ENCODE data around the gene KRT9.

The KRT9 gene

GRCh38 chr17:41527063-41528023 is 44.5 kb downstream of the KRT9 start:
- peak overlapping the region; percentile 74 for H2AFZ ChIP-seq
- no peaks in the 10 kb centered on the region for H3K9me3 ChIP-seq (ENCODE audit: control insufficient read depth, low read length)
- peak overlapping the region; percentile 85 for H3K27ac ChIP-seq
- H3K4me1 ChIP-seq = peaks cover 21% of the 10 kb centered on the region
- peak overlapping the region; percentile 88 for H3K9ac ChIP-seq
- no peaks in the 10 kb centered on the region for H3K79me2 ChIP-seq
- H3K4me3 ChIP-seq (ENCODE audit: low read depth, low read length) = peak overlapping the region; percentile 70
- no peak for TF ChIP-seq CTCF (IDR thresholded peaks at IDR 0.05)
- H3K27me3 ChIP-seq (ENCODE audit: control insufficient read depth, insufficient read depth, low read length) = no peaks in the 10 kb centered on the region
- H3K4me2 ChIP-seq (ENCODE audit: low read length) = peak overlapping the region; percentile 93
- H3K36me3 ChIP-seq (ENCODE audit: control insufficient read depth, insufficient read depth, low read length) = no peaks in the 10 kb centered on the region

- no peaks in the 10 kb centered on the region for H3K9me3 ChIP-seq (ENCODE audit: control insufficient read depth, low read length)
- no peak overlapping the region for H3K4me3 ChIP-seq (ENCODE audit: low read depth, low read length)
- peaks cover 10% of the 10 kb centered on the region for H3K4me1 ChIP-seq
- no peaks in the 10 kb centered on the region for H3K79me2 ChIP-seq
- no peak overlapping the region for H2AFZ ChIP-seq
- H3K27me3 ChIP-seq (ENCODE audit: control insufficient read depth, insufficient read depth, low read length) = no peaks in the 10 kb centered on the region
- no peak overlapping the region for H3K4me2 ChIP-seq (ENCODE audit: low read length)
- no peaks in the 10 kb centered on the region for H3K36me3 ChIP-seq (ENCODE audit: control insufficient read depth, insufficient read depth, low read length)
- H3K9ac ChIP-seq = no peak overlapping the region
- no peak for TF ChIP-seq CTCF (IDR thresholded peaks at IDR 0.05)
- no peak overlapping the region for H3K27ac ChIP-seq
Observed at GRCh38 chr17:41524261-41524660, 47.6 kb downstream of the KRT9 start.

GRCh38 chr17:41523787-41524186 is 48.1 kb downstream of the KRT9 start:
- Histone ChIP-seq H3K27me3 (ENCODE audit: control insufficient read depth, insufficient read depth, low read length) (no peaks in the 10 kb centered on the region), H3K4me3 (ENCODE audit: low read depth, low read length) (no peak overlapping the region), H3K9ac (no peak overlapping the region)

GRCh38 chr17:41523225-41523593 is 48.6 kb downstream of the KRT9 start:
- H3K27ac ChIP-seq = no peak overlapping the region
- H3K27me3 ChIP-seq (ENCODE audit: control insufficient read depth, insufficient read depth, low read length) = no peaks in the 10 kb centered on the region

More at GRCh38 chr17:41523787-41524186, 48.1 kb downstream of the KRT9 start:
- no peaks in the 10 kb centered on the region for H3K9me3 ChIP-seq (ENCODE audit: control insufficient read depth, low read length)
- no peak overlapping the region for H2AFZ ChIP-seq
- no peak overlapping the region for H3K27ac ChIP-seq
- H3K36me3 ChIP-seq (ENCODE audit: control insufficient read depth, insufficient read depth, low read length) = no peaks in the 10 kb centered on the region
- no peak for TF ChIP-seq CTCF (IDR thresholded peaks at IDR 0.05)
- no peak overlapping the region for H3K4me2 ChIP-seq (ENCODE audit: low read length)
- no peaks in the 10 kb centered on the region for H3K79me2 ChIP-seq
- H3K4me1 ChIP-seq = peaks cover 7% of the 10 kb centered on the region

More at GRCh38 chr17:41523225-41523593, 48.6 kb downstream of the KRT9 start:
- no peak overlapping the region for H2AFZ ChIP-seq
- H3K9ac ChIP-seq = no peak overlapping the region
- no peaks in the 10 kb centered on the region for H3K79me2 ChIP-seq
- H3K4me3 ChIP-seq (ENCODE audit: low read depth, low read length) = no peak overlapping the region
- peaks cover 5% of the 10 kb centered on the region for H3K4me1 ChIP-seq
- no peak overlapping the region for H3K4me2 ChIP-seq (ENCODE audit: low read length)
- H3K9me3 ChIP-seq (ENCODE audit: control insufficient read depth, low read length) = no peaks in the 10 kb centered on the region
- no peak for TF ChIP-seq CTCF (IDR thresholded peaks at IDR 0.05)
- H3K36me3 ChIP-seq (ENCODE audit: control insufficient read depth, insufficient read depth, low read length) = no peaks in the 10 kb centered on the region

All from parathyroid adenoma (tissue), 2 donors.